Naive thymus-derived CD4-positive, alpha-beta T cell (primary cell): Measurements from ENCODE around the gene PTPRN2. TPM values are rescaled to one million over a fixed set of nuclear protein-coding genes. Genes with fewer than 3 reads are reported as not detected.
"Not testable (repeated sequence)": the region's sequence is repeated elsewhere in the genome, so short reads cannot be mapped to it uniquely, and the experiment has no call there.

Experiments
- ATAC-seq: fragments of 150-1000 bp; cut with Tn5 transposase; 2 replicates; pipeline ENCODE4 v1.10.0; 2021; ENCODE audit warnings: mild to moderate bottlenecking, moderate library complexity
- CTCF ChIA-PET: fragments of 350-600 bp; sonication (Branson Sonifier 250); formaldehyde crosslinking; loops from one replicate; lab custom pipeline; 2021; ENCODE audit warnings: antibody characterized with exemption; lab: Charles Lee
- POLR2A ChIA-PET: fragments of 350-600 bp; sonication (Branson Sonifier 250); formaldehyde crosslinking; loops from one replicate; lab custom pipeline; 2021; ENCODE audit warnings: antibody characterized with exemption, inconsistent platforms; lab: Charles Lee
- DNase-seq, 9 donors: peaks; one replicate each; pipeline versions ENCODE4 v3.0.0 to v3.0.0-alpha.2; 2020 to 2022; ENCODE audit warnings: mixed read lengths in 1 of 9
- H3K27ac ChIP-seq: one replicate; pipeline ENCODE4 v1.7.0; 2013; ENCODE audit warnings: mild to moderate bottlenecking, low read depth, low read length, moderate library complexity
- H3K27me3 ChIP-seq, 2 donors: one replicate each; pipeline ENCODE4 v1.7.0; 2013; ENCODE audit warnings: low read length in 2 of 2, mild to moderate bottlenecking in 2 of 2, moderate library complexity in 2 of 2; ENCODE audit not compliant: control insufficient read depth in 2 of 2, insufficient read depth in 2 of 2
- H3K36me3 ChIP-seq, 3 experiments: 1 replicate in 2 of 3; 2 replicates in 1 of 3; pipeline ENCODE4 v1.7.0; 2013; ENCODE audit warnings: low read length in 3 of 3, mild to moderate bottlenecking in 3 of 3, moderate library complexity in 1 of 3; ENCODE audit not compliant: insufficient read depth in 3 of 3, control insufficient read depth in 2 of 3
- H3K4me1 ChIP-seq, 2 donors: one replicate each; pipeline ENCODE4 v1.7.0; 2013; ENCODE audit warnings: low read length in 2 of 2, mild to moderate bottlenecking in 2 of 2, moderate library complexity in 1 of 2; ENCODE audit not compliant: control insufficient read depth in 2 of 2, insufficient read depth in 2 of 2
- H3K4me3 ChIP-seq: 2 replicates; pipeline ENCODE4 v1.7.0; 2013; ENCODE audit warnings: mild to moderate bottlenecking, low read length
- H3K9me3 ChIP-seq, 3 experiments: 1 replicate in 2 of 3; 2 replicates in 1 of 3; pipeline ENCODE4 v1.7.0; 2013; ENCODE audit warnings: low read length in 3 of 3; ENCODE audit not compliant: control insufficient read depth in 2 of 3
- H3K27ac Mint-ChIP-seq, 9 donors: one replicate each; pipeline ENCODE4 v1.8.0; 2020 to 2022; ENCODE audit warnings: mixed read lengths in 9 of 9, mild to moderate bottlenecking in 8 of 9, moderate library complexity in 5 of 9, inconsistent platforms in 2 of 9
- H3K27me3 Mint-ChIP-seq, 5 donors: one replicate each; pipeline ENCODE4 v1.8.0; 2021 to 2022; ENCODE audit warnings: mixed read lengths in 5 of 5, mild to moderate bottlenecking in 1 of 5
- H3K36me3 Mint-ChIP-seq, 5 donors: one replicate each; pipeline ENCODE4 v1.8.0; 2020 to 2022; ENCODE audit warnings: mixed read lengths in 5 of 5, mild to moderate bottlenecking in 3 of 5, inconsistent platforms in 1 of 5
- H3K4me1 Mint-ChIP-seq, 7 donors: one replicate each; pipeline ENCODE4 v1.8.0; 2020 to 2022; ENCODE audit warnings: mixed read lengths in 7 of 7, mild to moderate bottlenecking in 3 of 7, inconsistent platforms in 1 of 7
- H3K4me3 Mint-ChIP-seq, 10 donors: one replicate each; pipeline ENCODE4 v1.8.0; 2020 to 2022; ENCODE audit warnings: mild to moderate bottlenecking in 10 of 10, mixed read lengths in 10 of 10, moderate library complexity in 6 of 10, inconsistent platforms in 2 of 10
- H3K9me3 Mint-ChIP-seq, 11 donors: one replicate each; pipeline ENCODE4 v1.8.0; 2020 to 2022; ENCODE audit warnings: mixed read lengths in 11 of 11, mild to moderate bottlenecking in 4 of 11, inconsistent platforms in 1 of 11, moderate library complexity in 1 of 11
- intact Hi-C, 2 donors: fragments of 100-400 bp; cut with micrococcal nuclease; formaldehyde crosslinking; loops; one replicate each; pipeline ENCODE4 v1.15.1; 2023
- polyA plus RNA-seq, 2 donors: library from polyadenylated mRNA; unstranded; fragments of 300-500 nt; fragmentation: Illumina TruSeq; gene quantifications; one replicate each; pipeline ENCODE4 v1.2.3, GENCODE V29; 2021
- total RNA-seq, 6 experiments: library from RNA in 5 of 6; stranded (reverse) in 5 of 6; gene quantifications; 1 replicate in 5 of 6; 2 replicates in 1 of 6; pipeline ENCODE4 v1.2.3 and lab custom pipeline; 2021 to 2026

PTPRN2 gene
- total and polyA plus RNA-seq, 7 experiments from 2014 or later, result 0.58 to 2.3 (median 1.4) TPM

DNA sequence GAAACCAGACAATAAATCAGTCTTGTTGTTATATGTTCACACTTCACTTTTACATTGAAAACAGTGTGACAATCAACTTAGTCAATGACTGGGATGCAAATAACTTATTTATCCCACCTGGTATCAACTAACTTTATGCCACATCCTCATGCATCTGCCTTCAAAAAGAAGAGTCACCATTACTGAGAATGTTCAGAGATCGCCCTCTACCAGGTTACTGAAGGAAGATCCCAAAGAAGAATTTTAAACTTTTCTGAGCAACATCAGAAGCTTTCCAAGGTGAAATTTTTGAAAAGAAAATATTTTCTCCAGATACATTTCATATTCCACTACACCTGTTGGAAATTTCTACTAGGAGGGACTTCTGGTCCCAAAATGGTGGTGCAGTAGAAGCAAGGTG lies 359.5 kb downstream of the PTPRN2 start:
- Mint-ChIP-seq H3K4me3 (no peak overlapping the region), H3K27ac (no peak overlapping the region), H3K36me3 (peaks cover 0 to 10% (median 0%) of the 10 kb centered on the region in 5 donors), H3K4me1 (no peaks in the 10 kb centered on the region), H3K9me3 (peaks cover 7 to 63% (median 26%) of the 10 kb centered on the region in 11 donors), H3K27me3 (peaks cover 0 to 32% (median 23%) of the 10 kb centered on the region in 5 donors)
- no peaks in the 10 kb centered on the region for H3K4me1 ChIP-seq
- DNase-seq (no peak), ATAC-seq (no peak)
- ChIA-PET CTCF (no interaction called here), POLR2A (no interaction called here)
- H3K36me3 ChIP-seq, result no peaks in the 10 kb centered on the region
- no peak overlapping the region for H3K4me3 ChIP-seq
- H3K27ac ChIP-seq, result no peak overlapping the region
- intact Hi-C loops, result no loop called here
- H3K9me3 ChIP-seq, result peaks cover 0 to 26% (median 4%) of the 10 kb centered on the region in 3 experiments
- no peaks in the 10 kb centered on the region for H3K27me3 ChIP-seq

DNA sequence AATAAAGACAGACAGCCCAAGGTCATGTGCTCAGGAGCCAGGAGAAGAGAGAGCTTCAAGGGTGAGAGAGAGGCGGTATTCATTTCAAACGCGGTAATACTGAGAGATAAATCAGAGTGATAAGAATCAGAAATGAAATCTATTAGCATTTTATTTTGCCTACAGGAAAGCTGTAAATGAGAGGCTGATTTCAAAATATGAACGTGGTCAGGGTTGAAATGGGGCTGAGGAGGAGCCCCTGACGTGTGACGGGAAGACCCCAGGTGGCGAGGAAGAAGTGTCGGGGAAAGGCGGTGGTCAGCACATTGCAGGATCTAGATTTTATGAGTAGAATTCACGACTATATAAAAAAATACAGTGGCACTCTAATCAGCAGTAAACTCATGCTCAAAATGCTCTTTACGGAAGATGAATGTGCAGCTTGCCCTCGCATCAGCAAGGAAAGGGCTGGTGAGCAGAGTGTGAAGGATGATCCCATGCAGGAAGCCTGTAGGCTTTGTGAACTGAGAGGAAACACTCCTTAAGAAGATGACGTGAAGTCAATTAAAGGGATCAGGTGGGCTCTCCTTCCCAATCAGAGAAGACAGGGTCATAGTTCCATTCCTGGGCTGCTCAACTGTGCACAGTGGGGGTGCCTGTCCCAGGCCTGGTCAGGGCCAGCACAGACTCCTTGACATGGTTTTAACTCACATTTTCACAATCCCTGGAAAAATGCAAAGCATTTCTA lies 360.2 kb downstream of the PTPRN2 start:
- H3K9me3 ChIP-seq, result peaks cover 0 to 26% (median 4%) of the 10 kb centered on the region in 3 experiments
- CTCF ChIA-PET, result no interaction called here

DNA sequence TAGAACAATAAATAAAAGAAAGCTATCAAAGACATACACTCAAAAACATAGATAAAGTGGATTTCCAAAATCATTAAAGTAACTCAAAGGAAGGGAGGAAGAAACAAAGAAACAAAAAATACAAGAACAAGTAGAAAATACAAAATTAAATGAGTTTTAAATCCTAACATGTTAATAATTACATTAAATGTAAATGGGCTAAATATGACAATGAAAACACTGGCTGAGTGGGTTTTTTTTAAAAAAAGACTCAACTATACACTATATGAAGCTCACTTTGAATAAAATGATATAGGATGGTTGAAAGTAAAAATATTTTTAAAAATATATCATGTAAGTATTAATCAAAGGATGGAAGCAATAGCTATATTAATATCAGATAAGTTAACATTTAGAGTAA lies 371.4 kb downstream of the PTPRN2 start:
- no peak for ATAC-seq
- POLR2A ChIA-PET, result no interaction called here

More for the DNA sequence above, 360.2 kb downstream of the PTPRN2 start:
- no peak overlapping the region for H3K4me3 Mint-ChIP-seq
- ATAC-seq (no peak), DNase-seq (no peak)
- Histone ChIP-seq H3K27me3 (no peaks in the 10 kb centered on the region), H3K27ac (no peak overlapping the region), H3K4me1 (no peaks in the 10 kb centered on the region), H3K36me3 (no peaks in the 10 kb centered on the region), H3K4me3 (no peak overlapping the region)
- no peak overlapping the region for H3K27ac Mint-ChIP-seq
- H3K9me3 Mint-ChIP-seq, result peaks cover 7 to 57% (median 26%) of the 10 kb centered on the region in 11 donors
- POLR2A ChIA-PET, result no interaction called here
- H3K27me3 Mint-ChIP-seq, result peaks cover 0 to 32% (median 23%) of the 10 kb centered on the region in 5 donors
- intact Hi-C loops, result no loop called here
- no peaks in the 10 kb centered on the region for H3K4me1 Mint-ChIP-seq
- H3K36me3 Mint-ChIP-seq, result peaks cover 0 to 10% (median 0%) of the 10 kb centered on the region in 5 donors

DNA sequence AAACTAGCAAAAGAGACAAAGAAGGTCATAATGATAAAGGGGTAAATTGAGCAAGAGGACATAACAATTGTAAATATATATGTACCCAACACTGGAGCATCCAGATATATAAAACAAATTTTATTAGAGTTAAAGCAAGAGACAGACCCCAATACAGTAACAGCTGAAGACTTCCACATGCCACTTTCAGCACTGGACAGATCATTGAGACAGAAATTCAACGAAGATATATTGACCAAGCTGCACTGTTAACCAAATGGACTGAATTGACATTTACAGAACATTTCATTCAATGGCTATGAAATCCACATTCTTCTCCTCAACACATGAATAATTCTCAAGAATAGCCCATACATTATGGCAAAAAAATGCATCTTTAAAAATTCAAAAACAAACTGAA lies 378.2 kb downstream of the PTPRN2 start:
- H3K9me3 Mint-ChIP-seq, result peaks cover 0 to 49% (median 19%) of the 10 kb centered on the region in 11 donors
- no peaks in the 10 kb centered on the region for H3K4me1 Mint-ChIP-seq
- no peak overlapping the region for H3K4me3 ChIP-seq
- ChIA-PET CTCF (no interaction called here), POLR2A (no interaction called here)
- H3K4me1 ChIP-seq, result no peaks in the 10 kb centered on the region
- H3K27me3 ChIP-seq, result no peaks in the 10 kb centered on the region
- H3K27ac Mint-ChIP-seq, result no peak overlapping the region
- no peak overlapping the region for H3K4me3 Mint-ChIP-seq
- intact Hi-C loops, result no loop called here
- H3K36me3 ChIP-seq, result no peaks in the 10 kb centered on the region
- peaks cover 0 to 10% (median 0%) of the 10 kb centered on the region in 5 donors for H3K36me3 Mint-ChIP-seq
- peaks cover 0 to 7% (median 0%) of the 10 kb centered on the region in 3 experiments for H3K9me3 ChIP-seq
- H3K27ac ChIP-seq, result no peak overlapping the region
- ATAC-seq (no peak), DNase-seq (no peak)
- H3K27me3 Mint-ChIP-seq, result peaks cover under 1 to 26% (median 18%) of the 10 kb centered on the region in 5 donors

More for the DNA sequence above, 371.4 kb downstream of the PTPRN2 start:
- H3K27me3 Mint-ChIP-seq, result peaks cover 0 to 34% (median 12%) of the 10 kb centered on the region in 5 donors
- no peak overlapping the region for H3K27ac ChIP-seq
- no peaks in the 10 kb centered on the region for H3K36me3 ChIP-seq
- intact Hi-C loops, result no loop called here
- H3K9me3 ChIP-seq, result no peaks in the 10 kb centered on the region
- no peak overlapping the region for H3K4me3 Mint-ChIP-seq
- H3K27me3 ChIP-seq, result no peaks in the 10 kb centered on the region
- no peaks in the 10 kb centered on the region for H3K4me1 ChIP-seq
- CTCF ChIA-PET, result no interaction called here
- H3K36me3 Mint-ChIP-seq, result peaks cover 0 to under 1% (median 0%) of the 10 kb centered on the region in 5 donors
- no peak overlapping the region for H3K4me3 ChIP-seq
- peaks cover 10 to 65% (median 18%) of the 10 kb centered on the region in 11 donors for H3K9me3 Mint-ChIP-seq
- H3K4me1 Mint-ChIP-seq, result no peaks in the 10 kb centered on the region
- DNase-seq, result no peak
- H3K27ac Mint-ChIP-seq, result no peak overlapping the region

DNA sequence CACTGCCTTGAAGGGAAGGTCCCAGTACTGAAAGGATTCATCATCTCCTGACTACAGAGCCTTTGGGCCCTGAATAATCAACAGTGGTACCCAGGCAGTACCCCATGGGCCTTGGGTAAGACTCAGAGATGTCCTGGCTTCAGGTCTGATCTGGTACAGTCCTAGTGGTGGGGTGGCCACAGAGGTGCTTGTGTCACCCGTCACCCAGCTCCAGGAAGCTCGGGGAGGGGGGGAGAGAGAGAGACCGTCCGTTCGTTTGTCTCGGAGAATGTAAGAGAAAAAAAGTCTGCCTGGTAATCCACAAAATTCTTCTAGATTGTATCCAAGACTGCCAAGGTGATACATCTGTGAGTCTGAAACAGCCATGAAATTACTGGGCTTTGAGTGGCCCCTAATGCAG lies 381.3 kb downstream of the PTPRN2 start:
- H3K4me3 Mint-ChIP-seq, result no peak overlapping the region
- Histone ChIP-seq H3K9me3 (peaks cover 0 to 7% (median 0%) of the 10 kb centered on the region in 3 experiments), H3K4me1 (no peaks in the 10 kb centered on the region), H3K36me3 (no peaks in the 10 kb centered on the region), H3K27me3 (no peaks in the 10 kb centered on the region), H3K4me3 (no peak overlapping the region), H3K27ac (no peak overlapping the region)
- ATAC-seq, result no peak
- H3K9me3 Mint-ChIP-seq, result peaks cover 0 to 50% (median 16%) of the 10 kb centered on the region in 11 donors
- ChIA-PET POLR2A (no interaction called here), CTCF (no interaction called here)
- no peaks in the 10 kb centered on the region for H3K4me1 Mint-ChIP-seq
- H3K27ac Mint-ChIP-seq, result no peak overlapping the region
- intact Hi-C loops, result no loop called here
- no peak for DNase-seq
- H3K36me3 Mint-ChIP-seq, result peaks cover 0 to 10% (median 0%) of the 10 kb centered on the region in 5 donors
- peaks cover 3 to 42% (median 35%) of the 10 kb centered on the region in 5 donors for H3K27me3 Mint-ChIP-seq

DNA sequence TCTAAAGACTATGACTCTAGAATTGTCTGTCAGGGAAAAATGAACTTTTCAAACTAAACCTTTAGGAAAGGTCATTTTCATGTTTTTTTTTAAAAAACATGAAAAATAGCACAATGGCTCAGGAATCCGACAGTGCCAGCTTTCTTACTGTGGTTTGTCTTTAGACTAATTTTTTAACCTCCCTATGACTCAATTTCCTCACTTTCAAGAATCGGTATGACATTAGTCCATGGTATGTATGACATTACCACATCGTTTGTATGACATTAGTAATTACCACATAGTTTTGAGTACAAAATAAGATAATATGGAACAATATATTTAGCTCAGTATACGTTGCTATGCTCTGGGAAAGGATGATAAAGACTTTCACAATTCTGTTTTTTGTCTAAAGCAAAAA lies 383.2 kb downstream of the PTPRN2 start:
- no peak overlapping the region for H3K27ac Mint-ChIP-seq
- peaks cover 0 to 34% (median 7%) of the 10 kb centered on the region in 11 donors for H3K9me3 Mint-ChIP-seq
- ChIA-PET CTCF (no interaction called here), POLR2A (no interaction called here)
- DNase-seq (no peak), ATAC-seq (no peak)
- H3K4me3 ChIP-seq, result no peak overlapping the region
- H3K27me3 Mint-ChIP-seq, result peaks cover 3 to 60% (median 31%) of the 10 kb centered on the region in 5 donors
- peaks cover 0 to 6% (median 0%) of the 10 kb centered on the region in 5 donors for H3K36me3 Mint-ChIP-seq
- H3K4me3 Mint-ChIP-seq, result no peak overlapping the region
- H3K27ac ChIP-seq, result no peak overlapping the region
- no peaks in the 10 kb centered on the region for H3K27me3 ChIP-seq
- intact Hi-C loops, result no loop called here
- peaks cover 0 to 7% (median 0%) of the 10 kb centered on the region in 3 experiments for H3K9me3 ChIP-seq
- H3K36me3 ChIP-seq, result no peaks in the 10 kb centered on the region
- H3K4me1 ChIP-seq, result no peaks in the 10 kb centered on the region
- no peaks in the 10 kb centered on the region for H3K4me1 Mint-ChIP-seq

DNA sequence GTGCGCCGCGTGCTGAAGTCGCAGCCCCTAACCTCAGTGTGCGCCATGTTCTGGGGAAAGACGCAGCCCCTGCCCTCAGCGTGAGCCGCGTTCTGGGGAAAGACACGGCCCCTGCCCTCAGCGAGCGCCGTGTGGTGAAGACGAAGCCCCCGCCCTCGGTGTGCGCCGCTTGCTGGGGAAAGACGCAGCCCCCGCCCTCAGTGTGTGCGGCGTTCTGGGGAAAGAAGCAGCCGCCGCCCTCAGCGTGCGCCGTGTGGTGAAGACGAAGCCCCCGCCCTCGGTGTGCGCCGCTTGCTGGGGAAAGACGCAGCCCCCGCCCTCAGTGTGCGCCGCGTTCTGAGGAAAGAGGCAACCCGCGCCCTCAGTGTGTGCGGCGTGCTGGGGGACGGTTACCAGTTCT lies 383.7 kb downstream of the PTPRN2 start:
- H3K27ac Mint-ChIP-seq, H3K36me3 Mint-ChIP-seq, POLR2A ChIA-PET, DNase-seq, H3K27me3 ChIP-seq, H3K27ac ChIP-seq, H3K4me1 ChIP-seq, intact Hi-C loops, H3K4me1 Mint-ChIP-seq, H3K9me3 ChIP-seq, H3K4me3 Mint-ChIP-seq, H3K36me3 ChIP-seq, CTCF ChIA-PET, H3K4me3 ChIP-seq, ATAC-seq: not testable (repeated sequence)
- Mint-ChIP-seq H3K9me3 (peaks cover 0 to 29% (median 5%) of the 10 kb centered on the region in 11 donors), H3K27me3 (peaks cover 3 to 60% (median 31%) of the 10 kb centered on the region in 5 donors)
